Vagina (tissue), 2 donors: ENCODE data around the gene CCDC17. TPM values are rescaled to one million over a fixed set of nuclear protein-coding genes. Genes with fewer than 3 reads are reported as not detected.

ENCODE experiments used
- DNase-seq, 2 donors: peaks; one replicate each; pipeline ENCODE4 v3.0.0-alpha.2; 2017; ENCODE audit errors: extremely low spot score in 2 of 2
- H3K27ac ChIP-seq: fragments of 200-600 bp; sonication (generic); one replicate; pipeline ENCODE4 v1.5.1; 2019
- H3K27me3 ChIP-seq: fragments of 200-600 bp; sonication (generic); one replicate; pipeline ENCODE4 v1.5.1; 2019
- H3K36me3 ChIP-seq, 2 donors: fragments of 200-600 bp; sonication (generic); one replicate each; pipeline ENCODE4 v1.5.1; 2017 to 2019
- H3K4me1 ChIP-seq: fragments of 200-600 bp; sonication (generic); one replicate; pipeline ENCODE4 v1.5.1; 2019
- H3K4me3 ChIP-seq, 2 donors: fragments of 200-600 bp; sonication (generic); 1 replicate in 1 of 2; 2 replicates in 1 of 2; pipeline ENCODE4 v1.5.1; 2016 to 2019
- H3K9me3 ChIP-seq: fragments of 200-600 bp; sonication (generic); one replicate; pipeline ENCODE4 v1.5.1; 2019
- CTCF ChIP-seq, 3 experiments: fragments of 450-650 bp in 2 of 3; fragments of 200-600 bp in 1 of 3; sonication (generic) in 1 of 3; IDR thresholded peaks; one replicate each; pipeline ENCODE4 v1.5.1; 2017 to 2019; ENCODE audit warnings: antibody characterized with exemption in 3 of 3, mild to moderate bottlenecking in 2 of 3, moderate library complexity in 2 of 3
- POLR2A ChIP-seq, 2 donors: fragments of 450-650 bp; IDR thresholded peaks; one replicate each; pipeline ENCODE4 v1.6.1; 2017; ENCODE audit warnings: antibody characterized with exemption in 2 of 2, mild to moderate bottlenecking in 2 of 2, moderate library complexity in 2 of 2
- POLR2AphosphoS5 ChIP-seq, 2 donors: sonication (generic); formaldehyde crosslinking; IDR thresholded peaks; one replicate each; pipeline ENCODE4 v1.9.0; 2017; ENCODE audit warnings: antibody characterized with exemption in 2 of 2, mild to moderate bottlenecking in 2 of 2, low read depth in 1 of 2; ENCODE audit not compliant: insufficient read depth in 1 of 2
- intact Hi-C: fragments of 100-400 bp; cut with DNase I; formaldehyde crosslinking; loops from one replicate; pipeline ENCODE4 v1.15.1; 2023
- total RNA-seq: library from RNA; depleted of rRNA; stranded (reverse); fragments of >200 nt; gene quantifications from one replicate; pipeline ENCODE4 v1.2.3, GENCODE V29; 2016

Gene CCDC17
- 1.5 TPM for total RNA-seq

- Histone ChIP-seq H3K4me1 (peaks cover 33% of the 10 kb centered on the region), H3K27me3 (no peaks in the 10 kb centered on the region), H3K4me3 (peak within 1 kb of the TSS; percentile 18 to 23), H3K9me3 (no peaks in the 10 kb centered on the region), H3K36me3 (peaks cover 0 to 32% of the 10 kb centered on the region in 2 donors), H3K27ac (peak within 1 kb of the TSS; percentile 60)
- no peak for DNase-seq
- intact Hi-C loops: no loop called here
- TF ChIP-seq CTCF (IDR thresholded peaks at IDR 0.05): no peak
- no peak for TF ChIP-seq POLR2AphosphoS5 (IDR thresholded peaks at IDR 0.05; ENCODE audit: insufficient read depth in 1 of 2, low read depth in 1 of 2)
- no peak for TF ChIP-seq POLR2A (IDR thresholded peaks at IDR 0.05)
Observed at GRCh38 chr1:45623972-45624371, at the start of gene CCDC17. Gene CCDC17, minus strand, starts transcription at chr1:45624054. Its CDS starts 145 bp downstream, at chr1:45623909.

GRCh38 chr1:45669859-45670655 is 46.2 kb upstream of the CCDC17 start:
- Histone ChIP-seq H3K4me1 (peaks cover 76% of the 10 kb centered on the region), H3K4me3 (no peak overlapping the region), H3K36me3 (no peaks in the 10 kb centered on the region), H3K9me3 (no peaks in the 10 kb centered on the region), H3K27ac (no peak overlapping the region), H3K27me3 (no peaks in the 10 kb centered on the region)
- DNase-seq: no peak
- no peak for TF ChIP-seq CTCF (IDR thresholded peaks at IDR 0.05)
- TF ChIP-seq POLR2AphosphoS5 (IDR thresholded peaks at IDR 0.05; ENCODE audit: insufficient read depth in 1 of 2, low read depth in 1 of 2): no peak
- intact Hi-C loops: no loop called here

GRCh38 chr1:45669379-45669778 is 45.5 kb upstream of the CCDC17 start:
- Histone ChIP-seq H3K4me3 (no peak overlapping the region), H3K27ac (no peak overlapping the region), H3K27me3 (no peaks in the 10 kb centered on the region), H3K4me1 (peaks cover 73% of the 10 kb centered on the region), H3K36me3 (no peaks in the 10 kb centered on the region), H3K9me3 (no peaks in the 10 kb centered on the region)
- intact Hi-C loops: no loop called here
- TF ChIP-seq CTCF (IDR thresholded peaks at IDR 0.05) (no peak), POLR2AphosphoS5 (IDR thresholded peaks at IDR 0.05; ENCODE audit: insufficient read depth in 1 of 2, low read depth in 1 of 2) (no peak), POLR2A (IDR thresholded peaks at IDR 0.05) (no peak)
- DNase-seq: no peak

- no peak for TF ChIP-seq POLR2A (IDR thresholded peaks at IDR 0.05)
- no peak for TF ChIP-seq POLR2AphosphoS5 (IDR thresholded peaks at IDR 0.05; ENCODE audit: insufficient read depth in 1 of 2, low read depth in 1 of 2)
- Histone ChIP-seq H3K36me3 (no peaks in the 10 kb centered on the region), H3K4me1 (peaks cover 68% of the 10 kb centered on the region), H3K27ac (no peak overlapping the region), H3K27me3 (no peaks in the 10 kb centered on the region), H3K4me3 (no peak overlapping the region), H3K9me3 (no peaks in the 10 kb centered on the region)
- no peak for DNase-seq
- intact Hi-C loops: no loop called here
Observed at GRCh38 chr1:45668526-45668925, 44.7 kb upstream of the CCDC17 start.

- Histone ChIP-seq H3K27ac (no peak overlapping the region), H3K4me3 (no peak overlapping the region), H3K9me3 (no peaks in the 10 kb centered on the region), H3K4me1 (peaks cover 68% of the 10 kb centered on the region), H3K36me3 (no peaks in the 10 kb centered on the region), H3K27me3 (no peaks in the 10 kb centered on the region)
- no peak for DNase-seq
- intact Hi-C loops: no loop called here
- TF ChIP-seq POLR2AphosphoS5 (IDR thresholded peaks at IDR 0.05; ENCODE audit: insufficient read depth in 1 of 2, low read depth in 1 of 2): no peak
- no peak for TF ChIP-seq POLR2A (IDR thresholded peaks at IDR 0.05)
- TF ChIP-seq CTCF (IDR thresholded peaks at IDR 0.05): no peak
Observed at GRCh38 chr1:45667321-45668111, 43.7 kb upstream of the CCDC17 start.
